ENCODE results near the gene DNAJB2.

DNA sequence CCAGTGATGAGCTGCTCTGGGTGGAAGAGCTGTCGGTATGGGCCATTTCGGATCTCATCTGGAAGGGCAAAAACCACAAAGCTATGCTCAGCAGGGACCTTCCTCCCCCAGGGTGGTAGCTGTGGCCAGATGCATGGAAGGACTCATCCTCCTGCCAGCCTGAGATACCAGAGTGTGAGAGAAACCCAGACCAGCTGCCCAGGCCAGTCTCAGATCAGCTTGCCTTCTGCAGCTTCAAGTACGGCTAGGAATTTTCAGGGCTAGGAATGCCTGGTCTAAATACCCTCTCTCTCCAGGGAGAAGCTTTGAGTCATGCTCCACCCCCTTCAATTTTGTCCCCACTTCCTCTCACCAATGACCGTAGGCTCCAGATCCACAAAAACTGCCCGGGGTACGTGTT is 27.5 kb upstream of the DNAJB2 start:
- TF ChIP-seq, protein P1, sequence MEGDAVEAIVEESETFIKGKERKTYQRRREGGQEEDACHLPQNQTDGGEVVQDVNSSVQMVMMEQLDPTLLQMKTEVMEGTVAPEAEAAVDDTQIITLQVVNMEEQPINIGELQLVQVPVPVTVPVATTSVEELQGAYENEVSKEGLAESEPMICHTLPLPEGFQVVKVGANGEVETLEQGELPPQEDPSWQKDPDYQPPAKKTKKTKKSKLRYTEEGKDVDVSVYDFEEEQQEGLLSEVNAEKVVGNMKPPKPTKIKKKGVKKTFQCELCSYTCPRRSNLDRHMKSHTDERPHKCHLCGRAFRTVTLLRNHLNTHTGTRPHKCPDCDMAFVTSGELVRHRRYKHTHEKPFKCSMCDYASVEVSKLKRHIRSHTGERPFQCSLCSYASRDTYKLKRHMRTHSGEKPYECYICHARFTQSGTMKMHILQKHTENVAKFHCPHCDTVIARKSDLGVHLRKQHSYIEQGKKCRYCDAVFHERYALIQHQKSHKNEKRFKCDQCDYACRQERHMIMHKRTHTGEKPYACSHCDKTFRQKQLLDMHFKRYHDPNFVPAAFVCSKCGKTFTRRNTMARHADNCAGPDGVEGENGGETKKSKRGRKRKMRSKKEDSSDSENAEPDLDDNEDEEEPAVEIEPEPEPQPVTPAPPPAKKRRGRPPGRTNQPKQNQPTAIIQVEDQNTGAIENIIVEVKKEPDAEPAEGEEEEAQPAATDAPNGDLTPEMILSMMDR (IDR thresholded peaks at IDR 0.05): no peak
- TF ChIP-seq POLR2AphosphoS5 (IDR thresholded peaks at IDR 0.05; ENCODE audit: low read depth, low read length) (no peak), TCF7L2 (IDR thresholded peaks at IDR 0.05; ENCODE audit: low read depth, low read length) (no peak)
- TF ChIP-seq, protein P2, sequence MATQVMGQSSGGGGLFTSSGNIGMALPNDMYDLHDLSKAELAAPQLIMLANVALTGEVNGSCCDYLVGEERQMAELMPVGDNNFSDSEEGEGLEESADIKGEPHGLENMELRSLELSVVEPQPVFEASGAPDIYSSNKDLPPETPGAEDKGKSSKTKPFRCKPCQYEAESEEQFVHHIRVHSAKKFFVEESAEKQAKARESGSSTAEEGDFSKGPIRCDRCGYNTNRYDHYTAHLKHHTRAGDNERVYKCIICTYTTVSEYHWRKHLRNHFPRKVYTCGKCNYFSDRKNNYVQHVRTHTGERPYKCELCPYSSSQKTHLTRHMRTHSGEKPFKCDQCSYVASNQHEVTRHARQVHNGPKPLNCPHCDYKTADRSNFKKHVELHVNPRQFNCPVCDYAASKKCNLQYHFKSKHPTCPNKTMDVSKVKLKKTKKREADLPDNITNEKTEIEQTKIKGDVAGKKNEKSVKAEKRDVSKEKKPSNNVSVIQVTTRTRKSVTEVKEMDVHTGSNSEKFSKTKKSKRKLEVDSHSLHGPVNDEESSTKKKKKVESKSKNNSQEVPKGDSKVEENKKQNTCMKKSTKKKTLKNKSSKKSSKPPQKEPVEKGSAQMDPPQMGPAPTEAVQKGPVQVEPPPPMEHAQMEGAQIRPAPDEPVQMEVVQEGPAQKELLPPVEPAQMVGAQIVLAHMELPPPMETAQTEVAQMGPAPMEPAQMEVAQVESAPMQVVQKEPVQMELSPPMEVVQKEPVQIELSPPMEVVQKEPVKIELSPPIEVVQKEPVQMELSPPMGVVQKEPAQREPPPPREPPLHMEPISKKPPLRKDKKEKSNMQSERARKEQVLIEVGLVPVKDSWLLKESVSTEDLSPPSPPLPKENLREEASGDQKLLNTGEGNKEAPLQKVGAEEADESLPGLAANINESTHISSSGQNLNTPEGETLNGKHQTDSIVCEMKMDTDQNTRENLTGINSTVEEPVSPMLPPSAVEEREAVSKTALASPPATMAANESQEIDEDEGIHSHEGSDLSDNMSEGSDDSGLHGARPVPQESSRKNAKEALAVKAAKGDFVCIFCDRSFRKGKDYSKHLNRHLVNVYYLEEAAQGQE (IDR thresholded peaks at IDR 0.05; ENCODE audit: insufficient read depth in 1 of 2, low read depth in 2 of 2, low read length in 1 of 2): no peak

Data from Panc1 (cell line).